Measurements from ENCODE around the gene GPR137C. TPM values are rescaled to one million over a fixed set of nuclear protein-coding genes. Genes with fewer than 3 reads are reported as not detected.
"Not testable (repeated sequence)": the region's sequence is repeated elsewhere in the genome, so short reads cannot be mapped to it uniquely, and the experiment has no call there.

GPR137C gene
- total RNA-seq, 1 donor from 2014 or later = 0.74 TPM

- intact Hi-C loops (cut with DNase I) = loop anchor here (10.0 kb wide), 1 partner anchor 136 kb away; the partner anchor contains the start of gene ERO1A
- Histone ChIP-seq H3K27ac (no peak overlapping the region), H3K4me1 (peaks cover 6% of the 10 kb centered on the region), H3K9me3 (no peaks in the 10 kb centered on the region), H3K4me3 (no peak overlapping the region), H3K36me3 (no peaks in the 10 kb centered on the region), H3K27me3 (no peaks in the 10 kb centered on the region)
- no peak for TF ChIP-seq POLR2A (IDR thresholded peaks at IDR 0.05)
- no peak for TF ChIP-seq POLR2AphosphoS5 (IDR thresholded peaks at IDR 0.05; ENCODE audit: insufficient read depth in 1 of 2, low read depth in 1 of 2)
- no peak for TF ChIP-seq CTCF (IDR thresholded peaks at IDR 0.05)
- DNase-seq (ENCODE audit: extremely low spot score in 2 of 2) = no peak
Observed at GRCh38 chr14:52558688-52559087, 6.1 kb downstream of the GPR137C start.

DNA sequence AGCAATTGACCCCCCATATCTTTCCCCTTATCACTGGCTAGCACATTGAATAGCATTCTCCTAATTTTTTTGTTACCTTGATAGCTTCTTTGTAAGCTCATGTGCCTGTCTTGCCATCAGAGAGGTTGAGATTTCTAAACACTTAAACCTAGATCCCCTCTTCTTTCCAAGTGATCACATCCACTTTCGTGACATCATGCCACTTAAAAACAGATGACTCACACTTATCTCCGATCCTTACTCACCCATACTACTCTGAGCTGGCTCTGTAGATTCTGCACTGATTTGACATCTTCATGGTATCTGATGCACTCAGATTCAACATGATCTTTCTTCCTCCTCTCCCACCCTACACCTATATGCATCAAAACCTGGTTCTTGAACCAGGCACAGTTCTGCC, 10.5 kb downstream of the GPR137C start:
- intact Hi-C loops (cut with DNase I) = no loop called here
- Histone ChIP-seq H3K27ac (no peak overlapping the region), H3K36me3 (no peaks in the 10 kb centered on the region), H3K4me1 (no peaks in the 10 kb centered on the region), H3K27me3 (no peaks in the 10 kb centered on the region), H3K4me3 (no peak overlapping the region), H3K9me3 (no peaks in the 10 kb centered on the region)
- no peak for DNase-seq (ENCODE audit: extremely low spot score in 2 of 2)
- TF ChIP-seq POLR2A (IDR thresholded peaks at IDR 0.05) (no peak), CTCF (IDR thresholded peaks at IDR 0.05) (no peak), POLR2AphosphoS5 (IDR thresholded peaks at IDR 0.05; ENCODE audit: insufficient read depth in 1 of 2, low read depth in 1 of 2) (no peak)

DNA sequence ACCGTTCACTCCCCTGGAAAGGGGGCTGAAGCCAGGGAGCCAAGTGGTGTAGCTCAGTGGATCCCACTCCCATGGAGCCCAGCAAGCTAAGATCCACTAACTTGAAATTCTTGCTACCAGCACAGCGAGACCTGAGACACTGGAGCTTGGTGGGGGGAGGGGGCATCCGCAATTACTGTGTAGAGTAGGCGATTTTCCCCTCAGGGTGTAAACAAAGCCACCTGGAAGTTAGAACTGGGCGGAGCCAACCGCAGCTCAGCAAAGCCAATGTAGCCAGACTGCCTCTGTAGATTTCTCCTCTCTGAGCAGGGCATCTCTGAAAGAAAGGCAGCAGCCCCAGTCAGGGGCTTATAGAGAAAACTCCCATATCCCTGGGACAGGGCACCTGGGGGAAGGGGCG, 15.8 kb downstream of the GPR137C start:
- H3K36me3 ChIP-seq; DNase-seq (ENCODE audit: extremely low spot score in 2 of 2); H3K9me3 ChIP-seq; H3K27ac ChIP-seq; H3K27me3 ChIP-seq; intact Hi-C loops (cut with DNase I); H3K4me3 ChIP-seq; H3K4me1 ChIP-seq: not testable (repeated sequence)

- H3K4me3 ChIP-seq = no peak overlapping the region
- TF ChIP-seq CTCF (IDR thresholded peaks at IDR 0.05) (no peak), POLR2A (IDR thresholded peaks at IDR 0.05) (no peak), POLR2AphosphoS5 (IDR thresholded peaks at IDR 0.05; ENCODE audit: insufficient read depth in 1 of 2, low read depth in 1 of 2) (no peak)
- H3K4me1 ChIP-seq = no peaks in the 10 kb centered on the region
- no peaks in the 10 kb centered on the region for H3K9me3 ChIP-seq
- intact Hi-C loops (cut with DNase I) = no loop called here
- H3K27me3 ChIP-seq = no peaks in the 10 kb centered on the region
- no peak overlapping the region for H3K27ac ChIP-seq
- no peaks in the 10 kb centered on the region for H3K36me3 ChIP-seq
- DNase-seq (ENCODE audit: extremely low spot score in 2 of 2) = no peak
Observed at GRCh38 chr14:52575858-52576257, 23.2 kb downstream of the GPR137C start.

- H3K4me1 ChIP-seq = no peaks in the 10 kb centered on the region
- no peaks in the 10 kb centered on the region for H3K27me3 ChIP-seq
- no peak overlapping the region for H3K4me3 ChIP-seq
- intact Hi-C loops (cut with DNase I) = no loop called here
- H3K9me3 ChIP-seq = no peaks in the 10 kb centered on the region
- no peak for TF ChIP-seq CTCF (IDR thresholded peaks at IDR 0.05)
- TF ChIP-seq POLR2A (IDR thresholded peaks at IDR 0.05) = no peak
- TF ChIP-seq POLR2AphosphoS5 (IDR thresholded peaks at IDR 0.05; ENCODE audit: insufficient read depth in 1 of 2, low read depth in 1 of 2) = no peak
- DNase-seq (ENCODE audit: extremely low spot score in 2 of 2) = no peak
- H3K27ac ChIP-seq = no peak overlapping the region
- H3K36me3 ChIP-seq = no peaks in the 10 kb centered on the region
Observed at GRCh38 chr14:52583544-52583943, 30.9 kb downstream of the GPR137C start.

DNA sequence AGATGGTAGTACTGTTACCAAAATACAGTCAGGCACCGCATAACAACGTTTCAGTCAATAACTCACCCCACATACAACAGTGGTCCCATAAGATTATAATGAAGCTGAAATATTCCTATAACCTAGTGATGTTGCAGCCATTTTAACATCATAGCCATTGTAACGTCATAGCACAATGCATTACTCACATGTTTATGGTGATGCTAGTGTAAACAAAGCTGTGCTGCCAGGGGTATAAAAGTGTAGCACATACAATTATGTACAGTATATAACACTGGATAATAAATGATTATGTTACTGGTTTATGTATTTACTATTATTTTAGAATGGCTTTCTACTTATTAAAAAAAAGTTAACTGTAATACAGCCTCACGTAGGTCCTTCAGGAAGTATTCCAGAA, 37.0 kb downstream of the GPR137C start:
- Histone ChIP-seq H3K27ac (no peak overlapping the region), H3K4me3 (no peak overlapping the region), H3K9me3 (no peaks in the 10 kb centered on the region), H3K27me3 (no peaks in the 10 kb centered on the region), H3K4me1 (no peaks in the 10 kb centered on the region), H3K36me3 (no peaks in the 10 kb centered on the region)
- TF ChIP-seq CTCF (IDR thresholded peaks at IDR 0.05) (no peak), POLR2A (IDR thresholded peaks at IDR 0.05) (no peak), POLR2AphosphoS5 (IDR thresholded peaks at IDR 0.05; ENCODE audit: insufficient read depth in 1 of 2, low read depth in 1 of 2) (no peak)
- intact Hi-C loops (cut with DNase I) = no loop called here
- no peak for DNase-seq (ENCODE audit: extremely low spot score in 2 of 2)

Measured in vagina (tissue), 2 donors.